Measurements from ENCODE around the gene CYP2A13.
A peak's percentile ranks its signal among the peaks of the same experiment; 100 is the strongest.
"Not testable (repeated sequence)": the region's sequence is repeated elsewhere in the genome, so short reads cannot be mapped to it uniquely, and the experiment has no call there.

The CYP2A13 gene

GRCh38 chr19:41088151-41088550 lies at the start of gene CYP2A13:
Gene CYP2A13, plus strand, starts transcription at chr19:41088451. Its CDS starts 21 bp downstream, at chr19:41088472.
- no peak for DNase-seq

GRCh38 chr19:41039806-41040205 lies 48.4 kb upstream of the CYP2A13 start:
- no peak for DNase-seq

- not testable (repeated sequence) for DNase-seq
Measured at GRCh38 chr19:41045095-41045494, 43.2 kb upstream of the CYP2A13 start.

GRCh38 chr19:41050426-41050825 lies 37.8 kb upstream of the CYP2A13 start:
- no peak for DNase-seq

GRCh38 chr19:41052162-41052561 lies 36.1 kb upstream of the CYP2A13 start:
- not testable (repeated sequence) for DNase-seq

- DNase-seq = not testable (repeated sequence)
Measured at GRCh38 chr19:41053331-41053730, 34.9 kb upstream of the CYP2A13 start.

- DNase-seq = peak; percentile 6
Measured at GRCh38 chr19:41064974-41065569, 23.2 kb upstream of the CYP2A13 start.

GRCh38 chr19:41076286-41076685 lies 12.0 kb upstream of the CYP2A13 start:
- DNase-seq = no peak

GRCh38 chr19:41083516-41083915 lies 4.7 kb upstream of the CYP2A13 start:
- no peak for DNase-seq

- no peak for DNase-seq
Measured at GRCh38 chr19:41085748-41086415, 2.4 kb upstream of the CYP2A13 start.

- DNase-seq = no peak
Measured at GRCh38 chr19:41089959-41090358, 1.7 kb downstream of the CYP2A13 start.

- no peak for DNase-seq
Measured at GRCh38 chr19:41095703-41096102, 7.5 kb downstream of the CYP2A13 start.

GRCh38 chr19:41096353-41096752 lies 8.1 kb downstream of the CYP2A13 start:
- DNase-seq = no peak

GRCh38 chr19:41097302-41097701 lies 9.1 kb downstream of the CYP2A13 start:
- no peak for DNase-seq

GRCh38 chr19:41098762-41099161 lies 10.5 kb downstream of the CYP2A13 start:
- no peak for DNase-seq

- DNase-seq = not testable (repeated sequence)
Measured at GRCh38 chr19:41102210-41102609, 14.0 kb downstream of the CYP2A13 start.

GRCh38 chr19:41106177-41106576 lies 17.9 kb downstream of the CYP2A13 start:
- DNase-seq = no peak

- no peak for DNase-seq
Measured at GRCh38 chr19:41111296-41111695, 23.0 kb downstream of the CYP2A13 start.

- no peak for DNase-seq
Measured at GRCh38 chr19:41111750-41112295, 23.6 kb downstream of the CYP2A13 start.

- no peak for DNase-seq
Measured at GRCh38 chr19:41112728-41113290, 24.6 kb downstream of the CYP2A13 start.

- no peak for DNase-seq
Measured at GRCh38 chr19:41114132-41114531, 25.9 kb downstream of the CYP2A13 start, which contains the start of gene CYP2F1. Gene CYP2F1, plus strand, starts transcription at chr19:41114432. Its CDS starts 1,757 bp downstream, at chr19:41116189.

- DNase-seq = no peak
Measured at GRCh38 chr19:41116261-41116660, 28.0 kb downstream of the CYP2A13 start.

- DNase-seq = peak; percentile 90
Measured at GRCh38 chr19:41120929-41121911, 33.0 kb downstream of the CYP2A13 start.

Measured in CD4-positive, alpha-beta T cell treated with Interleukin-21 for 1 hour (primary cell).